Stomach (tissue), 9 donors: ENCODE data around the gene KHDRBS2. TPM values are rescaled to one million over a fixed set of nuclear protein-coding genes. Genes with fewer than 3 reads are reported as not detected.

Source experiments
- DNase-seq, 2 donors: peaks; one replicate each; pipeline versions ENCODE4 v3.0.0 to v3.0.0-alpha.2; 2013 to 2019
- H3K27ac ChIP-seq, 5 donors: fragments of 200-600 bp in 4 of 5; sonication (generic) in 4 of 5; one replicate each; pipeline ENCODE4 v1.5.1; 2013 to 2019; ENCODE audit warnings: mild to moderate bottlenecking in 1 of 5, moderate library complexity in 1 of 5
- H3K27me3 ChIP-seq, 3 donors: fragments of 200-600 bp; sonication (generic); one replicate each; pipeline ENCODE4 v1.5.1; 2017 to 2019; ENCODE audit warnings: mixed run types in 1 of 3
- H3K36me3 ChIP-seq, 4 donors: fragments of 200-600 bp; sonication (generic); 1 replicate in 3 of 4; 2 replicates in 1 of 4; pipeline ENCODE4 v1.5.1; 2016 to 2019
- H3K4me1 ChIP-seq, 4 donors: fragments of 200-600 bp; sonication (generic); one replicate each; pipeline ENCODE4 v1.5.1; 2016 to 2019
- H3K4me3 ChIP-seq, 4 donors: fragments of 200-600 bp; sonication (generic) in 3 of 4; one replicate each; pipeline ENCODE4 v1.5.1; 2016 to 2019; ENCODE audit warnings: mild to moderate bottlenecking in 1 of 4
- H3K9me3 ChIP-seq, 4 donors: fragments of 200-600 bp; sonication (generic); one replicate each; pipeline ENCODE4 v1.5.1; 2016 to 2019
- CTCF ChIP-seq, 7 experiments: fragments of 450-650 bp in 4 of 7; fragments of 200-600 bp in 3 of 7; sonication (generic) in 3 of 7; IDR thresholded peaks; one replicate each; pipeline ENCODE4 v1.5.1; 2016 to 2019; ENCODE audit warnings: antibody characterized with exemption in 7 of 7, control low read depth in 2 of 7, mild to moderate bottlenecking in 1 of 7
- EP300 ChIP-seq: sonication (generic); formaldehyde crosslinking; IDR thresholded peaks from one replicate; pipeline ENCODE4 v1.6.1; 2017; ENCODE audit warnings: antibody characterized with exemption
- POLR2A ChIP-seq, 4 donors: fragments of 450-650 bp; IDR thresholded peaks; one replicate each; pipeline ENCODE4 v1.6.1; 2016; ENCODE audit warnings: antibody characterized with exemption in 4 of 4, control low read depth in 2 of 4, mild to moderate bottlenecking in 1 of 4, moderate library complexity in 1 of 4
- POLR2AphosphoS5 ChIP-seq, 3 donors: sonication (generic); formaldehyde crosslinking; IDR thresholded peaks; one replicate each; pipeline ENCODE4 v1.6.1; 2016; ENCODE audit warnings: antibody characterized with exemption in 3 of 3
- WGBS, 5 donors: extraction: QIAGEN DNeasy Blood & Tissue Kit in 3 of 5; methylation state at CpG; one replicate each; pipeline versions ENCODE4 v1.1.5 to v1.1.7; 2013 to 2018; 5-methylcytosine and 5-hydroxymethylcytosine counted together
- intact Hi-C: fragments of 100-400 bp; cut with DNase I; formaldehyde crosslinking; loops from one replicate; pipeline ENCODE4 v1.15.1; 2023; ENCODE audit warnings: low total_unique reads
- polyA plus RNA-seq, 3 donors: library from polyadenylated mRNA; stranded (reverse); fragments of 200-250 nt; gene quantifications; one replicate each; pipeline ENCODE4 v1.2.3, GENCODE V29; 2013
- total RNA-seq, 5 donors: library from RNA; depleted of rRNA; stranded (reverse); fragments of >200 nt; gene quantifications; one replicate each; pipeline versions ENCODE4 v1.1.0 to v1.2.3, GENCODE V29; 2014 to 2016
- donor health status: healthy with polysubstance abuse.
- donor health status: Bipolar disorder and iron deficiency.
- donor health status: healthy.

Gene KHDRBS2
- total and polyA plus RNA-seq, 8 donors = 0.45 to 0.87 (median 0.73) TPM; not detected in 5

GRCh38 chr6:62229231-62229630 lies 56.8 kb downstream of the KHDRBS2 start:
- no peak for TF ChIP-seq CTCF (IDR thresholded peaks at IDR 0.05)
- no peak for TF ChIP-seq POLR2A (IDR thresholded peaks at IDR 0.05)
- no peak for TF ChIP-seq EP300
- TF ChIP-seq POLR2AphosphoS5 (IDR thresholded peaks at IDR 0.05) = no peak
- intact Hi-C loops = no loop called here
- no peak overlapping the region for H3K27ac ChIP-seq
- H3K9me3 ChIP-seq = peaks cover 5 to 25% (median 13%) of the 10 kb centered on the region in 4 donors
- 80 to 95% (median 92%) methylated on average over 4 to 6 of the region's 6 CpGs for WGBS, 5 donors
- H3K4me3 ChIP-seq = no peak overlapping the region
- no peaks in the 10 kb centered on the region for H3K27me3 ChIP-seq
- no peaks in the 10 kb centered on the region for H3K4me1 ChIP-seq
- no peak for DNase-seq
- no peaks in the 10 kb centered on the region for H3K36me3 ChIP-seq

- H3K36me3 ChIP-seq = no peaks in the 10 kb centered on the region
- intact Hi-C loops = no loop called here
- H3K27me3 ChIP-seq = no peaks in the 10 kb centered on the region
- TF ChIP-seq CTCF (IDR thresholded peaks at IDR 0.05) (no peak), POLR2AphosphoS5 (IDR thresholded peaks at IDR 0.05) (no peak), POLR2A (IDR thresholded peaks at IDR 0.05) (no peak), EP300 (no peak)
- DNase-seq = no peak
- no peaks in the 10 kb centered on the region for H3K4me1 ChIP-seq
- WGBS, 5 donors = 72 to 85% (median 81%) methylated on average over 4 of the region's 4 CpGs
- H3K27ac ChIP-seq = no peak overlapping the region
- H3K9me3 ChIP-seq = peaks cover 0 to 17% (median 3%) of the 10 kb centered on the region in 4 donors
- no peak overlapping the region for H3K4me3 ChIP-seq
Measured at GRCh38 chr6:62217866-62218265, 68.2 kb downstream of the KHDRBS2 start.

GRCh38 chr6:62202078-62202477 lies 83.9 kb downstream of the KHDRBS2 start:
- Histone ChIP-seq H3K4me3 (no peak overlapping the region), H3K36me3 (no peaks in the 10 kb centered on the region), H3K27ac (no peak overlapping the region), H3K4me1 (no peaks in the 10 kb centered on the region), H3K27me3 (no peaks in the 10 kb centered on the region), H3K9me3 (peaks cover 0 to 5% (median 1%) of the 10 kb centered on the region in 4 donors)
- WGBS, 5 donors = 23 to 51% (median 44%) methylated on average over 1 of the region's 1 CpG
- no peak for DNase-seq
- TF ChIP-seq CTCF (IDR thresholded peaks at IDR 0.05) (no peak), POLR2A (IDR thresholded peaks at IDR 0.05) (no peak), POLR2AphosphoS5 (IDR thresholded peaks at IDR 0.05) (no peak), EP300 (no peak)
- intact Hi-C loops = no loop called here

- H3K36me3 ChIP-seq = no peaks in the 10 kb centered on the region
- H3K4me3 ChIP-seq = no peak overlapping the region
- H3K27ac ChIP-seq = no peak overlapping the region
- no peak for TF ChIP-seq CTCF (IDR thresholded peaks at IDR 0.05)
- no peak for TF ChIP-seq POLR2AphosphoS5 (IDR thresholded peaks at IDR 0.05)
- TF ChIP-seq POLR2A (IDR thresholded peaks at IDR 0.05) = no peak
- TF ChIP-seq EP300 = no peak
- DNase-seq = no peak
- H3K9me3 ChIP-seq = peaks cover 0 to 7% (median 3%) of the 10 kb centered on the region in 4 donors
- no peaks in the 10 kb centered on the region for H3K27me3 ChIP-seq
- no peaks in the 10 kb centered on the region for H3K4me1 ChIP-seq
- 70 to 91% (median 79%) methylated on average over 1 of the region's 1 CpG for WGBS, 5 donors
- intact Hi-C loops = no loop called here
Measured at GRCh38 chr6:62192593-62192992, 93.4 kb downstream of the KHDRBS2 start.
